GM12892 (cell line): ENCODE results near the gene TSR3.

Experiments used
- POLR2A ChIP-seq: IDR thresholded peaks from 2 replicates; pipeline ENCODE4 v1.6.1; 2011; ENCODE audit warnings: low read depth, low read length, control low read depth
- TAF1 ChIP-seq: IDR thresholded peaks from 2 replicates; pipeline ENCODE4 v1.6.1; 2011; ENCODE audit warnings: low read depth, mild to moderate bottlenecking, control low read depth, low read length, borderline replicate concordance

- no peak for TF ChIP-seq POLR2A
- TF ChIP-seq TAF1 = no peak
These were observed 38.6 kb upstream of the TSR3 start for GRCh38 chr16:1390239-1390779.
